WTC11 (cell line): Measurements from ENCODE around the gene OPRL1.

Source experiments
- ATF2 ChIP-seq: sonication (generic); formaldehyde crosslinking; IDR thresholded peaks from 2 replicates; pipeline ENCODE4 v1.8.1; 2022; ENCODE audit warnings: low read depth, missing genetic modification reagents, borderline replicate concordance
- CBFB ChIP-seq: sonication (generic); formaldehyde crosslinking; IDR thresholded peaks from 2 replicates; pipeline ENCODE4 v1.8.1; 2022; ENCODE audit warnings: mild to moderate bottlenecking, low read depth, missing genetic modification reagents
- GABPB1 ChIP-seq: sonication (generic); formaldehyde crosslinking; IDR thresholded peaks from 2 replicates; pipeline ENCODE4 v1.8.1; 2023; ENCODE audit warnings: mild to moderate bottlenecking, missing genetic modification reagents
- HMGA2 ChIP-seq: fragments of 250-450 bp; sonication (Bioruptor Pico); IDR thresholded peaks from 2 replicates; pipeline ENCODE4 v1.4.0; 2021; ENCODE audit warnings: mild to moderate bottlenecking, moderate library complexity
- JUN ChIP-seq: sonication (generic); formaldehyde crosslinking; IDR thresholded peaks from 2 replicates; pipeline ENCODE4 v1.8.0; 2023; ENCODE audit warnings: mild to moderate bottlenecking, missing genetic modification reagents
- NR3C1 ChIP-seq: sonication (generic); formaldehyde crosslinking; conservative IDR thresholded peaks from 2 replicates; pipeline ENCODE4 v1.8.1; 2023; ENCODE audit warnings: low read depth, mild to moderate bottlenecking, missing genetic modification reagents
- SMAD3 ChIP-seq: sonication (generic); formaldehyde crosslinking; IDR thresholded peaks from 2 replicates; pipeline ENCODE4 v1.8.0; 2022; ENCODE audit warnings: missing genetic modification reagents, mild to moderate bottlenecking, borderline replicate concordance
- SMAD4 ChIP-seq: sonication (generic); formaldehyde crosslinking; IDR thresholded peaks from 2 replicates; pipeline ENCODE4 v1.8.0; 2022; ENCODE audit warnings: mild to moderate bottlenecking, missing genetic modification reagents
- ZNF263 ChIP-seq: sonication (generic); formaldehyde crosslinking; IDR thresholded peaks from 2 replicates; pipeline ENCODE4 v1.8.1; 2022; ENCODE audit warnings: low read depth, mild to moderate bottlenecking, moderate library complexity, missing genetic modification reagents
- ZNF423 ChIP-seq: fragments of 250-450 bp; sonication (Bioruptor Pico); IDR thresholded peaks from 2 replicates; pipeline ENCODE4 v2.1.2; 2022; ENCODE audit warnings: mild to moderate bottlenecking, moderate library complexity
- TF ChIP-seq, protein P1 (sequence below): fragments of 200-600 bp; IDR thresholded peaks from 2 replicates; pipeline ENCODE4 v1.8.0; 2022; ENCODE audit warnings: antibody characterized with exemption
- TF ChIP-seq, protein P2 (sequence below): sonication (generic); formaldehyde crosslinking; IDR thresholded peaks from 2 replicates; pipeline ENCODE4 v1.8.0; 2023; ENCODE audit warnings: mild to moderate bottlenecking, missing genetic modification reagents

- TF ChIP-seq, protein P1, sequence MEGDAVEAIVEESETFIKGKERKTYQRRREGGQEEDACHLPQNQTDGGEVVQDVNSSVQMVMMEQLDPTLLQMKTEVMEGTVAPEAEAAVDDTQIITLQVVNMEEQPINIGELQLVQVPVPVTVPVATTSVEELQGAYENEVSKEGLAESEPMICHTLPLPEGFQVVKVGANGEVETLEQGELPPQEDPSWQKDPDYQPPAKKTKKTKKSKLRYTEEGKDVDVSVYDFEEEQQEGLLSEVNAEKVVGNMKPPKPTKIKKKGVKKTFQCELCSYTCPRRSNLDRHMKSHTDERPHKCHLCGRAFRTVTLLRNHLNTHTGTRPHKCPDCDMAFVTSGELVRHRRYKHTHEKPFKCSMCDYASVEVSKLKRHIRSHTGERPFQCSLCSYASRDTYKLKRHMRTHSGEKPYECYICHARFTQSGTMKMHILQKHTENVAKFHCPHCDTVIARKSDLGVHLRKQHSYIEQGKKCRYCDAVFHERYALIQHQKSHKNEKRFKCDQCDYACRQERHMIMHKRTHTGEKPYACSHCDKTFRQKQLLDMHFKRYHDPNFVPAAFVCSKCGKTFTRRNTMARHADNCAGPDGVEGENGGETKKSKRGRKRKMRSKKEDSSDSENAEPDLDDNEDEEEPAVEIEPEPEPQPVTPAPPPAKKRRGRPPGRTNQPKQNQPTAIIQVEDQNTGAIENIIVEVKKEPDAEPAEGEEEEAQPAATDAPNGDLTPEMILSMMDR = no peak
- TF ChIP-seq GABPB1 (CRISPR knock-in tag) = no peak
- TF ChIP-seq ZNF263 (CRISPR knock-in tag) = no peak
- TF ChIP-seq ATF2 (CRISPR knock-in tag) = no peak
- TF ChIP-seq NR3C1 (CRISPR knock-in tag) = no peak
- TF ChIP-seq SMAD4 (CRISPR knock-in tag) = no peak
- no peak for TF ChIP-seq ZNF423 (CRISPR knock-in tag)
- no peak for TF ChIP-seq HMGA2 (CRISPR knock-in tag)
- TF ChIP-seq, protein P2, sequence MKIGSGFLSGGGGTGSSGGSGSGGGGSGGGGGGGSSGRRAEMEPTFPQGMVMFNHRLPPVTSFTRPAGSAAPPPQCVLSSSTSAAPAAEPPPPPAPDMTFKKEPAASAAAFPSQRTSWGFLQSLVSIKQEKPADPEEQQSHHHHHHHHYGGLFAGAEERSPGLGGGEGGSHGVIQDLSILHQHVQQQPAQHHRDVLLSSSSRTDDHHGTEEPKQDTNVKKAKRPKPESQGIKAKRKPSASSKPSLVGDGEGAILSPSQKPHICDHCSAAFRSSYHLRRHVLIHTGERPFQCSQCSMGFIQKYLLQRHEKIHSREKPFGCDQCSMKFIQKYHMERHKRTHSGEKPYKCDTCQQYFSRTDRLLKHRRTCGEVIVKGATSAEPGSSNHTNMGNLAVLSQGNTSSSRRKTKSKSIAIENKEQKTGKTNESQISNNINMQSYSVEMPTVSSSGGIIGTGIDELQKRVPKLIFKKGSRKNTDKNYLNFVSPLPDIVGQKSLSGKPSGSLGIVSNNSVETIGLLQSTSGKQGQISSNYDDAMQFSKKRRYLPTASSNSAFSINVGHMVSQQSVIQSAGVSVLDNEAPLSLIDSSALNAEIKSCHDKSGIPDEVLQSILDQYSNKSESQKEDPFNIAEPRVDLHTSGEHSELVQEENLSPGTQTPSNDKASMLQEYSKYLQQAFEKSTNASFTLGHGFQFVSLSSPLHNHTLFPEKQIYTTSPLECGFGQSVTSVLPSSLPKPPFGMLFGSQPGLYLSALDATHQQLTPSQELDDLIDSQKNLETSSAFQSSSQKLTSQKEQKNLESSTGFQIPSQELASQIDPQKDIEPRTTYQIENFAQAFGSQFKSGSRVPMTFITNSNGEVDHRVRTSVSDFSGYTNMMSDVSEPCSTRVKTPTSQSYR (CRISPR knock-in tag) = no peak
- no peak for TF ChIP-seq SMAD3 (CRISPR knock-in tag)
- TF ChIP-seq CBFB (CRISPR knock-in tag) = no peak
- TF ChIP-seq JUN (CRISPR knock-in tag) = no peak
Measured at GRCh38 chr20:64115171-64115911, 35.5 kb downstream of the OPRL1 start.
